ELR (cell line): ENCODE data around the gene VWA8.
A peak's percentile ranks its signal among the peaks of the same experiment; 100 is the strongest.
"Not testable (repeated sequence)": the region's sequence is repeated elsewhere in the genome, so short reads cannot be mapped to it uniquely, and the experiment has no call there.

Experiments
- DNase-seq: peaks from one replicate; pipeline ENCODE4 v3.0.0-alpha.2; 2015; ENCODE audit warnings: low read depth

Gene VWA8

GRCh38 chr13:41587490-41587889 lies 373.4 kb downstream of the VWA8 start:
- no peak for DNase-seq

GRCh38 chr13:41586216-41586615 lies 374.7 kb downstream of the VWA8 start:
- DNase-seq: no peak

DNA sequence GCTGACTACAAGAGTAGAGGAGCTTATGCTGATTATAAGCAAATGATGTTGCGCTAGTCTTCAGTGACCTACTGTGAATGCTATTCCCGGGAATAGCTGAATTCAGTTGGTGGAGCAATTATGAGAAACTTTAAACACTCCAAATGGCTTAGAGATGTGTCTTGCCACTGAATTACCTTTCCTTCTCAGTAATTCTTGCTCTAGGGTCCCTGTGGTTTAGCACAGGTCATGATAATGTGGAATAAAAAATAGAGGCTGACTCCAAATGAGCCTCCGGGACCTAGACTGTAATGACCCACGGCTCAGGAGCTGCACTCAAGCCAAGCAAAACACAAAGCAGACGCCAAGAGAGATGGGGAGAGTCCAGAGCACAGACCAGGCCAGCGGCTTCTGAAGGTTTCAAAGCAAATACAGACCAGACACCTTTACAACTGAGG lies 378.9 kb downstream of the VWA8 start:
- DNase-seq: no peak

GRCh38 chr13:41580345-41580744 lies 380.6 kb downstream of the VWA8 start:
- no peak for DNase-seq

- DNase-seq: no peak
These were observed 381.0 kb downstream of the VWA8 start for GRCh38 chr13:41579881-41580280.

GRCh38 chr13:41579168-41579567 lies 381.7 kb downstream of the VWA8 start:
- no peak for DNase-seq

DNA sequence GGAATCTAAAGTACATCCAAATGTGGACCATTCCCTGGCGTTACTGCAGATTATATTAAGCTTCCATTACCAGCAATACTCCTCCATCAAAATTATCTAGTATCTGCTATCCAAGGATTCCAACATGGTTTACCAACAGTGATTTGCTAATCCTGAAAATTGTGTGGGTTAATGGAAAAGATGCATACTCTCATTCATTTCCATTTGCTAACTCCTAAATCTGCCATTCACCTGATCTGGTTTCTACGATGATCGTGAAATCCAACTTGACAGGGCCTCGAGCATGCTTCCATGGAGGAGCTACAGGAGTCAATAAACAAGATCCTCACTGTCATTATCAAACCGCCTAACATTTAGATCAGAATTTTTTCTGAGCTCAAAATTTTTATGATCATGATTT lies 382.5 kb downstream of the VWA8 start:
- DNase-seq: no peak

GRCh38 chr13:41577436-41577835 lies 383.5 kb downstream of the VWA8 start:
- no peak for DNase-seq

GRCh38 chr13:41573640-41574039 lies 387.3 kb downstream of the VWA8 start:
- DNase-seq: not testable (repeated sequence)

GRCh38 chr13:41571817-41572340 lies 389.0 kb downstream of the VWA8 start:
- DNase-seq: not testable (repeated sequence)

DNA sequence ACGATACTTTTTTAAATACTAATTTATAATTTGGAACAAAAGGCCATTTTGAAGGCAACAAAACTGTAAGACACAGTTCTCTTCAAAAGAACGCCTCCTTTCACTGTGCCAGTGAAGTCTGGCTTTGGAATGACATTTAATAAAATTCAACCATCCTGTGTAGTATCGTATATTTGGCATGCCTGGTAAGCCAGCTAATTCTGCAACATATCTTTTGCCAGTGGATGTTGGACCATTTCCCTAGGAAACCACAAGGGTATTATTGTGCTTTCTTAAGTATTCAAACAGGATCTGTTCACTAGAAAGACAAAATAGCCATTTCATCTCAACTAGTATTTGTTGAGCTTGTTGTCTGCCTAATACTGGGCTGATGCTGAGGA lies 391.9 kb downstream of the VWA8 start:
- DNase-seq: no peak

DNA sequence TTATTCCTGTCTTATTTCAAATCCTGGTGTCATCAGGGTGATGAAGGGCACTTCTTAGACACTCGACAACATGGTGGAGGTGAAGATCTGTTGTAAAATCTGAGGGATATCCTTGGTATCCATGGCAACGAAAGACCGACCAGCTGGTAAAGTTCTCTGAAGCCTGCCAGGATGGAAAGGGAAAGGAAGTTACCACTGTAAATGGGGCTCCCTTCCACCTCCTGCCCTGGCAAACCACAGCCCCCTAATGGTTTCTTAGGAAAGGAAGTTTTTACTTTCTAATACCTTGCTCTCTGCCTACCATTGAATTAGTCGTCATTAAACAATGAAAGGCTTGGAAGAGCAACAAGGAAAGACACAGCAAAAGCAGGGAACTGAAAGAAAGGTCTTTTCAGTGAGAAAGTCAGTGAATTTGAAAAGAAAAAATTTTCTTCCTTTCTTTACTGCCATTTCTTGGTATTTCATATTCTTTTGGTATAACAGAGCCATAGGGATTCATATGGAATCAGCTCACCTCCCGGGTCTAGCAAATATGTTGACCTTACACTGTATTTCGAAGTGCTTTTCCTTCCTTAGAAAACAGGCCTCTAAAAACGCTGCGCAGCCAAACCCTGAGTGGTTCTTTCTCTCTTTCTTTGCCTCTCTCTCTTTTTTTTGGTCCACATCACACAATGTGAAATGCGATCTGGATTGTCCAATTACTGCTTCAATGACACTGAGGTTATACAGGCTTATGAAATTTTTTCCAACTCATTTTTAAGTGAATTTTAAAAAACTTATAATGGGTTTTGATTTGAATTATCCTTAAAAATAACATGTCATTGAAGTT lies 392.6 kb downstream of the VWA8 start:
- DNase-seq: peak; percentile 19

GRCh38 chr13:41567363-41567762 lies 393.5 kb downstream of the VWA8 start:
- DNase-seq: no peak

GRCh38 chr13:41565846-41566245 lies 395.1 kb downstream of the VWA8 start:
- no peak for DNase-seq

- DNase-seq: peak; percentile 85
These were observed 395.7 kb downstream of the VWA8 start for GRCh38 chr13:41565216-41565615.

GRCh38 chr13:41563984-41564365 lies 396.9 kb downstream of the VWA8 start:
- no peak for DNase-seq

DNA sequence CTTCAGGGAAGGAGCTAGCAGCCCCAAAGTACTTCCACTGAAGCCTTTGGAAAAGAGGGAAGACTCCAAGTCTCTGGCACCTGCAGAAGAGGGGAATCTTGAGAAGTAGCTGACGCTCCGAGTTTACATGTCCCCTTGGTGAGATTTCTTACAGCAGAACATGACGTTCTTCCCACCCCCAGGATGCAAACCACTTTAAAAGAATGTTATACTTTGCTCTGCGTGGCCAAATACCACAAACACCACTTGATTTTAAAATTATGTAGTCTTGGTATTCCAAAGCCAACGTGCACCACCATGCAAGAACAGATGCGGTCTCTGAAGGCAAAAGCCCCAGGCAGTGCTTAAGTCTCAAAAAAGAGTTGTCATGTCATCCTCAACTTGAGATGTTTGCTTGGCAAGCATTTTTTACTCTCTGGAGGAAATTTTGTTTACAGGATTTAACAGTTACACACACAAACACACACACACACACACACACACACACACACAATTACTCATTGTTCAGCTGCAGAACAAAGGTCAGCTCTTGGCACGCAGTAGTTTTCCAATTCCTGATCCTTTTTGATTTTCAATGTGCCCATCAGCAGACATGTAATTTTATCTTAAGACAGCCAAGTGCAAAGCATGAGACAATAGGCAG lies 397.4 kb downstream of the VWA8 start:
- DNase-seq: peak; percentile 37

GRCh38 chr13:41562541-41563178 lies 398.2 kb downstream of the VWA8 start:
- no peak for DNase-seq

GRCh38 chr13:41562083-41562482 lies 398.8 kb downstream of the VWA8 start:
- DNase-seq: peak; percentile 87

DNA sequence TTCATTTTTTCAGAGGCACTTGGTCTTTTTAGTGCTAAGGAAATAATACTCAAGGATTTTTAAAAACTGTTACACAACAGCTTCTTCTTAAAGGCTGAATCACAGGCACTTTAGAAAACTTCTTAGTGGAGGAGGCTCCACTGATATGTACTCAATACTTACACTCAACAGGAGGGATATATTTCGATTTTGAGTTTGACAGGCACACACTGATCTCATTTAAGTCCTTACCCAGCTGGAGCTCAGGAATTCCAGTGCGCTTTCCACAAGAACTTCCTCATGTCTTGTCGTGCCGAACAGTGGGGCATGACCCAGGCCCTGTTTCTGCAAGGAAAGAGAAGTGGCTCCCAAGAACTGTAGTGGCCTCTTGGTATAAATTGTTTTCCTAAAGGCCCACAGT lies 399.7 kb downstream of the VWA8 start:
- no peak for DNase-seq

DNA sequence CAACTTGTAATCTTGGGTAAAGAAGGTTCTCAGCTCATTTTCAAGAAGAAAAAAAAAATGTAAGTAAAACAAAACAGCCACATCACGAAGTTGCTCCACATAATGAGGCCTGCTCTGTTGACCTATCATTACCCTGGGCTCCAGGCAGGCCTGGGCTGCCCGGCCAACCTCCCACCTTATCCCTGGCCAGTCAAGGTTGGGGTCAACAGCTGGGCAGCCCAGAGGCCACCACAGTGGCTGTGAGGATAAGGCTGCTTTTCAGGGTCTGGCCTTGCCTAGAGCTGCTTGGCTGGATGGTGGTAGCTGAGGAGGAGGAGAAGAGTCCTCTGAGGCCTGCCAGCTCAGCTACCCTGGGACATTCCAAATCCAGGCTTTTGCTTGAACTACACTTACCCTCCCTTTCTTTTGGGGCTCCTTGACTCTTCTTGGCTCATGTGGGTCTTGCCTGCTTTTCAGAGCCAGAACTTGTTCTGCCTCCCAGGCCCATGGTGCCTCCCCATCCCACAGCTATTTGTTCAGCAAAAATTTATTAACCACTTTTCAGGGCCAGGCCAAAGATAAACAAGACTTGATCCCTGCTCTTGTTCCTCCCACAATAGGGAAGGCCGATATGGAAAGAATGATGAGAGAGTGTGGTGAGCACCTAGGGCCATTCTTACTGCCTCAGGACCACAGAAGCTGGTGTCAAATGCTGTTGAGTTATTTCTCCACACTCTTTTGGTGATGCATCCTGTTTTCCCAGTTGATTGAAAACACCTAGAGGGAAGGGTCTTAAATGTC lies 401.9 kb downstream of the VWA8 start:
- DNase-seq: no peak

DNA sequence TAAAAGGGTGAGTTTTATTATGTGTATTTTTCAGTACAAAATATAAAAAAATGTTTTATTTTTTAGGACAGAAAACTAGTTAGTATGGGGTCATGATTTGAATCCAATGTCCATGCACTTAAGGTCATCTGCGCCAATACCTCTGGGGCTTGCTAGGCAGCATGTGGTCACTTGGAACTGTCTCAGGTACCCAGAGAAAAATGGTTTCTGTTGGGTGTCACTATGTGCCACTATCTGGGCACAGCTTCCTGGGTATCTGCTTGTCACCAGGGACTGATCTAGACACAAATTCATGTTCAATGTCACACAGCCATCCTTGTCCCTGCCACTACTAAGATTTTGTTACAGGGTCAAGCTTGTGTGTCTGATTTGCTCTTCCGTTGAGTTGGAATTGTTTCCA lies 403.2 kb downstream of the VWA8 start:
- DNase-seq: no peak
